Prostate gland (tissue), 2 donors: ENCODE results near the gene APPL1.

ENCODE experiments used
- CTCF ChIP-seq, 4 experiments: fragments of 200-600 bp in 2 of 4; fragments of 450-650 bp in 2 of 4; sonication (generic) in 2 of 4; IDR thresholded peaks; 1 replicate in 3 of 4; 2 replicates in 1 of 4; pipeline ENCODE4 v1.5.1; 2016 to 2019; ENCODE audit warnings: antibody characterized with exemption in 4 of 4, mild to moderate bottlenecking in 2 of 4, moderate library complexity in 2 of 4
- POLR2A ChIP-seq: fragments of 450-650 bp; IDR thresholded peaks from one replicate; pipeline ENCODE4 v1.6.1; 2016; ENCODE audit warnings: antibody characterized with exemption, mild to moderate bottlenecking
- POLR2AphosphoS5 ChIP-seq: sonication (generic); formaldehyde crosslinking; IDR thresholded peaks from one replicate; pipeline ENCODE4 v1.6.1; 2017; ENCODE audit warnings: antibody characterized with exemption

GRCh38 chr3:57192028-57192427 lies 35.5 kb upstream of the APPL1 start:
- TF ChIP-seq POLR2AphosphoS5 (no peak), CTCF (IDR thresholded peaks at IDR 0.05) (no peak), POLR2A (no peak)
